SK-N-SH (cell line): Measurements from ENCODE around the gene PTGFRN. TPM values are rescaled to one million over a fixed set of nuclear protein-coding genes. Genes with fewer than 3 reads are reported as not detected.

ENCODE experiments used
- CTCF ChIA-PET: fragments of 300-600, 350-600 bp; formaldehyde crosslinking; extraction: SDS; loops from one replicate; lab custom pipeline; 2021; lab: Yijun Ruan, JAX
- POLR2A ChIA-PET: fragments of 350-600 bp; sonication (Branson Sonifier 250); formaldehyde crosslinking; extraction: SDS; loops from one replicate; lab custom pipeline; 2020; ENCODE audit warnings: antibody characterized with exemption, inconsistent platforms; lab: Yijun Ruan, JAX
- DNase-seq: peaks from one replicate; pipeline ENCODE4 v3.0.0; 2012
- H2AFZ ChIP-seq: fragments of 200-600 bp; sonication (generic); 2 replicates; pipeline ENCODE4 v1.8.1; 2016; ENCODE audit warnings: antibody characterized with exemption, mild to moderate bottlenecking, low read depth
- H3F3A ChIP-seq: fragments of 200-600 bp; sonication (generic); replicated peaks from 2 replicates; pipeline ENCODE3; 2016; ENCODE audit warnings: antibody characterized with exemption, mild to moderate bottlenecking; ENCODE audit not compliant: insufficient read depth
- H3K27ac ChIP-seq, 2 experiments: fragments of 200-500 bp in 1 of 2; fragments of 200-600 bp in 1 of 2; sonication (Bioruptor generic) in 1 of 2; sonication (generic), shearing (Covaris generic) in 1 of 2; 2 replicates each; pipeline versions ENCODE4 v1.5.1 to v1.6.1; 2014 to 2016; ENCODE audit warnings: low read depth in 2 of 2, inconsistent platforms in 1 of 2, low read length in 1 of 2, mild to moderate bottlenecking in 1 of 2, mixed read lengths in 1 of 2
- H3K27me3 ChIP-seq: fragments of 200-600 bp; sonication (generic), shearing (Covaris generic); 2 replicates; pipeline ENCODE4 v1.6.1; 2016; ENCODE audit warnings: mixed run types; ENCODE audit not compliant: insufficient read depth
- H3K36me3 ChIP-seq, 2 experiments: fragments of 200-500 bp in 1 of 2; fragments of 200-600 bp in 1 of 2; sonication (Bioruptor generic) in 1 of 2; sonication (generic) in 1 of 2; replicated peaks in 1 of 2; 2 replicates each; pipeline versions ENCODE3 to v1.5.1; 2014 to 2016; ENCODE audit warnings: low read length in 1 of 2, mild to moderate bottlenecking in 1 of 2; ENCODE audit not compliant: insufficient read depth in 2 of 2, control insufficient read depth in 1 of 2
- H3K4me1 ChIP-seq, 2 experiments: fragments of 200-500 bp in 1 of 2; fragments of 200-600 bp in 1 of 2; sonication (Bioruptor generic) in 1 of 2; sonication (generic), shearing (Covaris generic) in 1 of 2; 2 replicates each; pipeline versions ENCODE4 v1.5.1 to v1.6.1; 2014 to 2016; ENCODE audit warnings: low read depth in 1 of 2, low read length in 1 of 2, mixed run types in 1 of 2; ENCODE audit not compliant: insufficient read depth in 2 of 2, control insufficient read depth in 1 of 2
- H3K4me2 ChIP-seq: fragments of 200-600 bp; sonication (generic), shearing (Covaris generic); 2 replicates; pipeline ENCODE4 v1.6.1; 2017; ENCODE audit warnings: mixed run types
- H3K4me3 ChIP-seq, 2 experiments: fragments of 200-500 bp in 1 of 2; fragments of 200-600 bp in 1 of 2; sonication (Bioruptor generic) in 1 of 2; sonication (generic), shearing (Covaris generic) in 1 of 2; 2 replicates each; pipeline versions ENCODE4 v1.5.1 to v1.8.1; 2014 to 2016; ENCODE audit warnings: low read depth in 2 of 2, inconsistent platforms in 1 of 2, low read length in 1 of 2, mild to moderate bottlenecking in 1 of 2, mixed read lengths in 1 of 2, moderate library complexity in 1 of 2
- H3K79me2 ChIP-seq: fragments of 200-600 bp; sonication (generic); 2 replicates; pipeline ENCODE4 v1.8.1; 2017; ENCODE audit warnings: mild to moderate bottlenecking; ENCODE audit not compliant: insufficient read depth
- H3K9ac ChIP-seq: fragments of 200-600 bp; sonication (generic); 2 replicates; pipeline ENCODE4 v1.6.1; 2017; ENCODE audit warnings: mixed run types
- H3K9me2 ChIP-seq: fragments of 200-600 bp; sonication (generic); 2 replicates; pipeline ENCODE4 v1.6.1; 2017; ENCODE audit warnings: mixed run types
- H3K9me3 ChIP-seq: fragments of 200-600 bp; sonication (generic); 2 replicates; pipeline ENCODE4 v1.6.1; 2017; ENCODE audit warnings: mixed run types, mild to moderate bottlenecking, moderate library complexity
- H4K20me1 ChIP-seq: fragments of 200-600 bp; sonication (generic); 2 replicates; pipeline ENCODE4 v1.6.1; 2017; ENCODE audit warnings: mild to moderate bottlenecking, mixed run types; ENCODE audit not compliant: insufficient read depth
- ELF1 ChIP-seq: IDR thresholded peaks from 2 replicates; pipeline ENCODE4 v1.4.0; 2012
- EP300 ChIP-seq, 2 experiments: IDR thresholded peaks; 2 replicates each; pipeline versions ENCODE4 v1.4.0 to v1.6.1; 2012; ENCODE audit warnings: borderline replicate concordance in 1 of 2, low read depth in 1 of 2, low read length in 1 of 2
- EZH2phosphoT487 ChIP-seq: fragments of 200-600 bp; sonication (generic); IDR thresholded peaks from 2 replicates; pipeline ENCODE4 v1.6.1; 2017; ENCODE audit warnings: low read depth, mixed run types, mild to moderate bottlenecking, antibody characterized with exemption, moderate library complexity, borderline replicate concordance
- FOSL2 ChIP-seq: IDR thresholded peaks from 2 replicates; pipeline ENCODE4 v1.4.0; 2012; ENCODE audit warnings: low read depth, mild to moderate bottlenecking, moderate library complexity, borderline replicate concordance
- GABPA ChIP-seq: IDR thresholded peaks from 2 replicates; pipeline ENCODE4 v1.4.0; 2012; ENCODE audit warnings: low read depth, mild to moderate bottlenecking
- GATA2 ChIP-seq: sonication (generic); formaldehyde crosslinking; IDR thresholded peaks from 2 replicates; pipeline ENCODE4 v1.5.0; 2020; ENCODE audit warnings: mild to moderate bottlenecking, missing genetic modification reagents
- MEF2A ChIP-seq: IDR thresholded peaks from 2 replicates; pipeline ENCODE4 v1.4.0; 2012; ENCODE audit warnings: low read depth, borderline replicate concordance
- NRF1 ChIP-seq: IDR thresholded peaks from 2 replicates; pipeline ENCODE4 v1.6.1; 2012; ENCODE audit warnings: low read depth, mild to moderate bottlenecking, low read length
- RAD21 ChIP-seq: IDR thresholded peaks from 2 replicates; pipeline ENCODE4 v1.6.1; 2012; ENCODE audit warnings: mild to moderate bottlenecking, low read length
- TAF1 ChIP-seq: IDR thresholded peaks from 2 replicates; pipeline ENCODE4 v1.6.1; 2012; ENCODE audit warnings: low read depth, mild to moderate bottlenecking, low read length, moderate library complexity, borderline replicate concordance
- TEAD4 ChIP-seq: IDR thresholded peaks from 2 replicates; pipeline ENCODE4 v1.4.0; 2012; ENCODE audit warnings: mild to moderate bottlenecking, borderline replicate concordance; ENCODE audit not compliant: insufficient read depth
- YY1 ChIP-seq: IDR thresholded peaks from 2 replicates; pipeline ENCODE4 v1.4.0; 2012; ENCODE audit warnings: low read depth, mild to moderate bottlenecking
- WGBS: methylation state at CpG from one replicate; pipeline ENCODE4 v1.1.6; 2017; ENCODE audit warnings: low lambda C conversion rate; 5-methylcytosine and 5-hydroxymethylcytosine counted together
- polyA plus RNA-seq, 3 experiments: library from polyadenylated mRNA; depleted of rRNA; stranded (reverse); fragments of >200 nt; gene quantifications; 2 replicates each; pipeline ENCODE4 v1.2.3, GENCODE V29; 2012
- TF ChIP-seq, protein P1 (sequence below): IDR thresholded peaks from 2 replicates; pipeline ENCODE4 v1.4.0; 2012; ENCODE audit warnings: low read depth
- TF ChIP-seq, protein P2 (sequence below): IDR thresholded peaks from 2 replicates; pipeline ENCODE4 v1.4.0; 2012; ENCODE audit warnings: low read depth, borderline replicate concordance
- TF ChIP-seq, protein P3 (sequence below): IDR thresholded peaks from 2 replicates; pipeline ENCODE4; 2012
- TF ChIP-seq, protein P4 (sequence below): IDR thresholded peaks from 2 replicates; pipeline ENCODE4 v1.6.1; 2012; ENCODE audit warnings: mild to moderate bottlenecking, low read depth, low read length, moderate library complexity

PTGFRN gene
- polyA plus RNA-seq, 1 of the 3 experiments (the other 2 are of a cell fraction), result 22.4 TPM

DNA sequence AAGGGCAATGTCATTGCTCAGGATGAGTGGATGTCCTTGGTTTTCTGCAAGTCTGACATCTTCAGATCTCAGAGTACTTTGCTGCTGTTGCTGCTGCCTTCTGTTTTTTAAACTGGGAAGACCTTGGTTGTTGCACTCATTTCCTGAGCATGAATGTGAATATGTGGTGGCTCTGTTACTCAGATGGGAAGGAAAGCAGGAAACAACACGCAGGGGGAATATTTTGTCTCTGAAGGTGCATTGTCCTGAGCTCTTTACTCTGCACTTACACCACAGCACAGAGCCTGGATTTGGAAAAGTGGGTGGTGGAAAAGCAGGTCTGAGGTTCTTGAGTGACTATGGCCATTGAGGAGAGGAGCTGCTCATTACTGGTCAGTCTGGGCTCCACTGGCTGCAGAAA, 36.3 kb downstream of the PTGFRN start:
- TF ChIP-seq, protein P1, sequence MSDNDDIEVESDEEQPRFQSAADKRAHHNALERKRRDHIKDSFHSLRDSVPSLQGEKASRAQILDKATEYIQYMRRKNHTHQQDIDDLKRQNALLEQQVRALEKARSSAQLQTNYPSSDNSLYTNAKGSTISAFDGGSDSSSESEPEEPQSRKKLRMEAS, result no peak
- TF ChIP-seq EZH2phosphoT487 (no peak), FOSL2 (no peak), TAF1 (no peak), YY1 (no peak), GABPA (no peak), RAD21 (no peak), GATA2 (CRISPR knock-in tag) (no peak), EP300 (IDR thresholded peaks at IDR 0.05; ENCODE audit: borderline replicate concordance in 1 of 2, low read depth in 1 of 2, low read length in 1 of 2) (no peak), NRF1 (no peak), ELF1 (no peak), MEF2A (no peak), TEAD4 (no peak)
- TF ChIP-seq, protein P2, sequence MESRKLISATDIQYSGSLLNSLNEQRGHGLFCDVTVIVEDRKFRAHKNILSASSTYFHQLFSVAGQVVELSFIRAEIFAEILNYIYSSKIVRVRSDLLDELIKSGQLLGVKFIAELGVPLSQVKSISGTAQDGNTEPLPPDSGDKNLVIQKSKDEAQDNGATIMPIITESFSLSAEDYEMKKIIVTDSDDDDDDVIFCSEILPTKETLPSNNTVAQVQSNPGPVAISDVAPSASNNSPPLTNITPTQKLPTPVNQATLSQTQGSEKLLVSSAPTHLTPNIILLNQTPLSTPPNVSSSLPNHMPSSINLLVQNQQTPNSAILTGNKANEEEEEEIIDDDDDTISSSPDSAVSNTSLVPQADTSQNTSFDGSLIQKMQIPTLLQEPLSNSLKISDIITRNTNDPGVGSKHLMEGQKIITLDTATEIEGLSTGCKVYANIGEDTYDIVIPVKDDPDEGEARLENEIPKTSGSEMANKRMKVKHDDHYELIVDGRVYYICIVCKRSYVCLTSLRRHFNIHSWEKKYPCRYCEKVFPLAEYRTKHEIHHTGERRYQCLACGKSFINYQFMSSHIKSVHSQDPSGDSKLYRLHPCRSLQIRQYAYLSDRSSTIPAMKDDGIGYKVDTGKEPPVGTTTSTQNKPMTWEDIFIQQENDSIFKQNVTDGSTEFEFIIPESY, result no peak
- TF ChIP-seq, protein P3, sequence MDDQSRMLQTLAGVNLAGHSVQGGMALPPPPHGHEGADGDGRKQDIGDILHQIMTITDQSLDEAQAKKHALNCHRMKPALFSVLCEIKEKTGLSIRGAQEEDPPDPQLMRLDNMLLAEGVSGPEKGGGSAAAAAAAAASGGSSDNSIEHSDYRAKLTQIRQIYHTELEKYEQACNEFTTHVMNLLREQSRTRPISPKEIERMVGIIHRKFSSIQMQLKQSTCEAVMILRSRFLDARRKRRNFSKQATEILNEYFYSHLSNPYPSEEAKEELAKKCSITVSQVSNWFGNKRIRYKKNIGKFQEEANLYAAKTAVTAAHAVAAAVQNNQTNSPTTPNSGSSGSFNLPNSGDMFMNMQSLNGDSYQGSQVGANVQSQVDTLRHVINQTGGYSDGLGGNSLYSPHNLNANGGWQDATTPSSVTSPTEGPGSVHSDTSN, result no peak
- TF ChIP-seq, protein P4, sequence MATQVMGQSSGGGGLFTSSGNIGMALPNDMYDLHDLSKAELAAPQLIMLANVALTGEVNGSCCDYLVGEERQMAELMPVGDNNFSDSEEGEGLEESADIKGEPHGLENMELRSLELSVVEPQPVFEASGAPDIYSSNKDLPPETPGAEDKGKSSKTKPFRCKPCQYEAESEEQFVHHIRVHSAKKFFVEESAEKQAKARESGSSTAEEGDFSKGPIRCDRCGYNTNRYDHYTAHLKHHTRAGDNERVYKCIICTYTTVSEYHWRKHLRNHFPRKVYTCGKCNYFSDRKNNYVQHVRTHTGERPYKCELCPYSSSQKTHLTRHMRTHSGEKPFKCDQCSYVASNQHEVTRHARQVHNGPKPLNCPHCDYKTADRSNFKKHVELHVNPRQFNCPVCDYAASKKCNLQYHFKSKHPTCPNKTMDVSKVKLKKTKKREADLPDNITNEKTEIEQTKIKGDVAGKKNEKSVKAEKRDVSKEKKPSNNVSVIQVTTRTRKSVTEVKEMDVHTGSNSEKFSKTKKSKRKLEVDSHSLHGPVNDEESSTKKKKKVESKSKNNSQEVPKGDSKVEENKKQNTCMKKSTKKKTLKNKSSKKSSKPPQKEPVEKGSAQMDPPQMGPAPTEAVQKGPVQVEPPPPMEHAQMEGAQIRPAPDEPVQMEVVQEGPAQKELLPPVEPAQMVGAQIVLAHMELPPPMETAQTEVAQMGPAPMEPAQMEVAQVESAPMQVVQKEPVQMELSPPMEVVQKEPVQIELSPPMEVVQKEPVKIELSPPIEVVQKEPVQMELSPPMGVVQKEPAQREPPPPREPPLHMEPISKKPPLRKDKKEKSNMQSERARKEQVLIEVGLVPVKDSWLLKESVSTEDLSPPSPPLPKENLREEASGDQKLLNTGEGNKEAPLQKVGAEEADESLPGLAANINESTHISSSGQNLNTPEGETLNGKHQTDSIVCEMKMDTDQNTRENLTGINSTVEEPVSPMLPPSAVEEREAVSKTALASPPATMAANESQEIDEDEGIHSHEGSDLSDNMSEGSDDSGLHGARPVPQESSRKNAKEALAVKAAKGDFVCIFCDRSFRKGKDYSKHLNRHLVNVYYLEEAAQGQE, result no peak
- Histone ChIP-seq H3K9me2 (no peaks in the 10 kb centered on the region), H4K20me1 (no peaks in the 10 kb centered on the region), H3K79me2 (no peaks in the 10 kb centered on the region), H3K27ac (no peak overlapping the region), H3K4me2 (no peak overlapping the region), H3K9me3 (no peaks in the 10 kb centered on the region), H3K4me1 (peaks cover 0 to 17% of the 10 kb centered on the region in 2 experiments; a peak in 2 of 4 replicates), H3K36me3 (no peaks in the 10 kb centered on the region), H3K27me3 (no peaks in the 10 kb centered on the region), H3K9ac (no peak overlapping the region), H2AFZ (no peak overlapping the region), H3K4me3 (no peak overlapping the region), H3F3A (no peaks in the 10 kb centered on the region)
- POLR2A ChIA-PET, result no interaction called here
- no peak for DNase-seq
- 92% methylated on average over 1 of the region's 1 CpG for WGBS
- CTCF ChIA-PET, result interaction anchor here (1.3 to 3.9 kb wide), 2 partner anchors 11 to 371 kb away, joined by 4 to 13 read pairs; no protein-coding TSS in a partner anchor
